Fibroblast of the aortic adventitia (primary cell): Measurements from ENCODE around the gene STAT3. TPM values are rescaled to one million over a fixed set of nuclear protein-coding genes. Genes with fewer than 3 reads are reported as not detected.
"Not testable (repeated sequence)": the region's sequence is repeated elsewhere in the genome, so short reads cannot be mapped to it uniquely, and the experiment has no call there.

Source experiments
- DNase-seq: peaks from one replicate; pipeline ENCODE4 v3.0.0-alpha.2; 2010; ENCODE audit warnings: low read depth
- H3K4me3 ChIP-seq: 2 replicates; pipeline ENCODE4 v1.5.1; 2011; ENCODE audit warnings: low read depth, mild to moderate bottlenecking, control low read depth, low read length, moderate library complexity
- CTCF ChIP-seq: IDR thresholded peaks from 2 replicates; pipeline ENCODE4 v1.5.1; 2011; ENCODE audit warnings: mild to moderate bottlenecking, low read length, control low read depth, inconsistent platforms; ENCODE audit not compliant: insufficient read depth
- total RNA-seq: library from RNA; depleted of rRNA; stranded (reverse); fragments of >200 nt; gene quantifications from 2 replicates; pipeline ENCODE4 v1.2.3, GENCODE V29; 2012; ENCODE audit warnings: low replicate concordance

STAT3 gene
- total RNA-seq, 1 donor, result 137 TPM

- H3K4me3 ChIP-seq, result no peak overlapping the region
- DNase-seq, result no peak
- no peak for TF ChIP-seq CTCF
These were observed 14.9 kb upstream of the STAT3 start for GRCh38 chr17:42403150-42403549.

DNA sequence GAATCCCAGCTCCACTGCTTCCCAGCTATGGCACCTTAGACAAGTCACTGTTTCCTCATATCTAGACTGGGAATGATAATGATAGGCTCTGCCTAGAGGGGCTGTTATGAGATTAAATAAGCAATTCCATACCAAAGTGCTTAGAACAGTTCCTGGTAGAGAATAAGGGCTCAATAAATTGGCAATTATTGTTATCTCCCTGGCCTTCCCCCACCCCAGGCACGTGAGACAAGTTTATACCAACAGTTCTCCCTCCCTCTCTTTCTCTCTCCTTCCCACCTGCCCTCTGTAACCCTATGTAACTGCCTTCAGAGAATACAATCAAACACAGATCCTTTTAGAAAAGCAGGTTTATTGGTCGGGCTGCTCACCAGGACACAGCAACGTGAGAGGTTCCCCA is 13.9 kb upstream of the STAT3 start:
- no peak overlapping the region for H3K4me3 ChIP-seq
- TF ChIP-seq CTCF, result no peak
- no peak for DNase-seq

- not testable (repeated sequence) for DNase-seq, H3K4me3 ChIP-seq
These were observed 12.7 kb upstream of the STAT3 start for GRCh38 chr17:42400844-42401375.

DNA sequence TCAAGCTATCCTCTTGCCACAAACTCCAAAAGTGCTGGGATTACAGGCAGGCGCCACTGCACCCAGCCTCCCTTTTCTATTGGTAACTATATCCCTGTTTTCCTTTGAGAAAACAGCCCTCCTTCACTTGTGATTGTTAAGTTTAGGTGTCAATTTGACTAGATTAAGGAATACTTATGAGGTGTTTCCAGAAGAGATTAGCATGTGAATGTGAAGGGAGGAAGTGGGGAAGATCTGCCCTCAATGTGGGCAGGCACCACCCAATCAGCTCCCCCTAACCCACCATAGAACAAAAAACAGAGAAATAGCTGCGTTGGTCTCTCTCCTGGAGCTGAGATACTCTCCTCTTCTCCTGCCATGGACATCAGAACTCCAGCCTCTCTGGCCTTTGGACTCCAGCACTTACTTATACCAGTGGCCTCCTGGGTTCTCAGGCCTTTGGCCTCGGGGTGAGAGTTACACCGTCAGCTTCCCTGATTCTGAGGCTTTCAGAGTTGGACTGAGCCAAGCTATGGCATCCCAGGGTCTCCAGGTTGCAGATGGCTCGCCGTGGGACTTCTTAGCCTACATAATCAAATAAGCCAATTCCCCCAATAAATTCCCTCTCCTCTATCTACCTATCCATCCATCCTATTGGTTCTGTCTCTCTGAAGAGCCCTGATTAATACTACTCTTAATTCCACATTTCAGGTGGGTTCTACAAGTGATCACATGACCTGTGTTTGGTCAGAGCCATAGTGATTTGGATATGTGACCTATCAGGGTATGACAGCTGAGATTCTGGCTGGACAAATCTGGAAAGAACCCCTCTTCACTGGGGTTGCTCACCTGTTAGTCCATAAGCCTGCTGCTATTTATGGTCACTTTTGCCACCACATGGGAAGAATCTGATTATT is 12.0 kb upstream of the STAT3 start:
- no peak for TF ChIP-seq CTCF
- no peak for DNase-seq
- no peak overlapping the region for H3K4me3 ChIP-seq

- no peak for DNase-seq
- no peak overlapping the region for H3K4me3 ChIP-seq
- TF ChIP-seq CTCF, result no peak
These were observed 10.9 kb upstream of the STAT3 start for GRCh38 chr17:42399121-42399520.

- DNase-seq, H3K4me3 ChIP-seq: not testable (repeated sequence)
These were observed 7.4 kb upstream of the STAT3 start for GRCh38 chr17:42395601-42396000.

DNA sequence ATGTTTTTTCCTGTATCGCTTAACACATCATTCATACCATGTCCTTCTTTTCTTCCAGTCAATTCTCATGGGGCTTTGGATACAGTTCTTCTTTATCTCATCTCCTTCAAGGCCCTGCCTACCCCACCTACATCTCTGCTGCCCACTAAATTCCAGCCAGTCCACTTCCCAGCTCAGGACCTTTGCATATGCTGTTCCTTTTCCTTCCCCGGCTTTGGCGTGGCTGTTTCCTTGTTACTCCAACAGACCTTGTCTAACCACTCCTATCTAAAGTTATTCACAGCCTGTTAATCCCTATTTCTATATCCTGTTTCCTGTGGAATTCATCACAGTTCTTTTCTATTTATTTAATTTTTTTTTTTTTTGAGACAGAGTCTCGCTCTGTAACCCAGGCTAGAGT is 6.6 kb upstream of the STAT3 start:
- no peak for DNase-seq
- TF ChIP-seq CTCF, result no peak

More for the DNA sequence above, 6.6 kb upstream of the STAT3 start:
- H3K4me3 ChIP-seq, result no peak overlapping the region
